Measurements from ENCODE around the gene ABCB6.
A peak's percentile ranks its signal among the peaks of the same experiment; 100 is the strongest.

Gene ABCB6

DNA sequence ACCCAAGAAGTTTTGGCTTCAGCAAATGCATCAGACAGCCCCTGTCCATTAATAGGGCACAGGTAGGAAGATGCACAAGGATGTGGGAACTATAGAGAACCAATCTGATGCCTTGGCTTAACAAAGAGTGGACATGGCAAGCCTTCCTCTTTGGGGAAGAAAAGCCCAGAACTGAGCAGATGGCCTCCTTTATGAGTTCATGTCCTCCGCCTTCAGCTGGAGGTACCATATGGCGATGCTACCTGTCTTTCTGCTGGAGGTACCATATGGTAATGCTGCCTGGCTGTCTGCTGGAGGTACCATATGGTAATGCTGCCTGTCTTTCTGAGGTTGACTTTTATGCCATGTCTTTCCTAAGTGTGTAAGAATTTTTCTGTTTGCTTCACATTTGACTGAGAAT, 34.6 kb downstream of the ABCB6 start:
- DNase-seq (ENCODE audit: low read depth), result no peak

GRCh38 chr2:219183151-219183772, 35.5 kb downstream of the ABCB6 start:
- no peak for DNase-seq (ENCODE audit: low read depth)

DNA sequence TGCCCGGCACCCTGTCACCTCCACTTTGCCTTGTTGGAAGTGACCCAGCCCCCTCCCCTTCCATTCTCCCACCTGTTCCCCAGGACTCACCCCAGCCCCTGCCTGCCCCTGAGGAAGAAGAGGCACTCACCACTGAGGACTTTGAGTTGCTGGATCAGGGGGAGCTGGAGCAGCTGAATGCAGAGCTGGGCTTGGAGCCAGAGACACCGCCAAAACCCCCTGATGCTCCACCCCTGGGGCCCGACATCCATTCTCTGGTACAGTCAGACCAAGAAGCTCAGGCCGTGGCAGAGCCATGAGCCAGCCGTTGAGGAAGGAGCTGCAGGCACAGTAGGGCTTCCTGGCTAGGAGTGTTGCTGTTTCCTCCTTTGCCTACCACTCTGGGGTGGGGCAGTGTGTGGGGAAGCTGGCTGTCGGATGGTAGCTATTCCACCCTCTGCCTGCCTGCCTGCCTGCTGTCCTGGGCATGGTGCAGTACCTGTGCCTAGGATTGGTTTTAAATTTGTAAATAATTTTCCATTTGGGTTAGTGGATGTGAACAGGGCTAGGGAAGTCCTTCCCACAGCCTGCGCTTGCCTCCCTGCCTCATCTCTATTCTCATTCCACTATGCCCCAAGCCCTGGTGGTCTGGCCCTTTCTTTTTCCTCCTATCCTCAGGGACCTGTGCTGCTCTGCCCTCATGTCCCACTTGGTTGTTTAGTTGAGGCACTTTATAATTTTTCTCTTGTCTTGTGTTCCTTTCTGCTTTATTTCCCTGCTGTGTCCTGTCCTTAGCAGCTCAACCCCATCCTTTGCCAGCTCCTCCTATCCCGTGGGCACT, 36.2 kb downstream of the ABCB6 start:
- no peak for DNase-seq (ENCODE audit: low read depth)

- DNase-seq (ENCODE audit: low read depth), result no peak
These were observed 37.2 kb downstream of the ABCB6 start for GRCh38 chr2:219181531-219181930.

GRCh38 chr2:219180961-219181360, 37.8 kb downstream of the ABCB6 start:
- DNase-seq (ENCODE audit: low read depth), result no peak

- DNase-seq (ENCODE audit: low read depth), result no peak
These were observed 38.9 kb downstream of the ABCB6 start for GRCh38 chr2:219179601-219180465.

- peak; percentile 27 for DNase-seq (ENCODE audit: low read depth)
These were observed 40.2 kb downstream of the ABCB6 start for GRCh38 chr2:219178377-219179175.

- peak; percentile 74 for DNase-seq (ENCODE audit: low read depth)
These were observed 41.0 kb downstream of the ABCB6 start, which contains the start of gene RETREG2 for GRCh38 chr2:219177552-219178376. Gene RETREG2 (plus strand): TSS chr2:219178275. CDS start chr2:219178353, 78 bp downstream.

- peak; percentile 88 for DNase-seq (ENCODE audit: low read depth)
These were observed 41.8 kb downstream of the ABCB6 start, which contains the start of gene CNPPD1 for GRCh38 chr2:219176818-219177551. Gene CNPPD1 (minus strand): TSS chr2:219176925. CDS start chr2:219176828, 97 bp downstream.

DNA sequence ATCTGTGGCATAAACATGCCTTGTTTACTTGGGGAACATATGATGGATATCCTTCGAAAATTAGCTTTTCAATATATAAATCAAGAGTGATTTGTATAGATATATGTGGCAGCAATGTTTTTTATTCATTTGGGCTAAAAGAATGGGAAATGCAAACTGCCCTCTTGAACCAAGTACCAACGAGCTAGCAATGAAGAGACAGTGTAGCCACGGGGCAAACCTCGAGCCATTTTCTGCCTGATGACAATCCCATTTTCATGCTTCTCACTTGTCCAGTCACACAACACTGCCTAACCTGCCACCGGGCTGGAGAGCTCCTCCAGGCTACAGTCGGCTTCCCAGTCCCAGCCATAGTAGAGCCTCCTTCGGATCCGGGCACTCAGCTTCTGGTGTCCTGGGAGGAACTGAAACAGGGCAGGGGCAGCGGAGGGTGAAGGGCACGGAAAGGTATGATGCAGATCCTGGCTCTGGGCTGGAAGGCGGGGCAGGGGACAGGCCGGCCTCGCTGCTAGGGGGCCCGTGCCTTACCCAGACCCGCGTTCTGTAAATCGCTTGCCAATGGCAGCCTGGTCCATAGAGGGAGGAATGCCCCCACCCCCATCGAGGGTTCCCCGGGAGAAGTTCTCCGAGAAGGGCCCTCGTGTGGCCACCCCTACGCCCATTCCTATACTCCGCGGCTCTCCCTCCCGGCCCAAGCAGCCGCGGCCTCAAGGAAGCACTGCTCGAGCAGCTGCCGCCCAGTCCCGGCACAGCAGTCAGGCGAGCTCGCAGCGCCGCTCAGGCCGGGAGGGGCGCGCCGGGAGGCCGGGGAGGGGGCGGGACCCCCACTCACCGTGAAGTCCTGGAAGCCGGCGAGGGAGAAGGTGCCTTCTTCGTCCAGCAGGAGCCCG, 42.6 kb downstream of the ABCB6 start:
- DNase-seq (ENCODE audit: low read depth), result no peak

DNA sequence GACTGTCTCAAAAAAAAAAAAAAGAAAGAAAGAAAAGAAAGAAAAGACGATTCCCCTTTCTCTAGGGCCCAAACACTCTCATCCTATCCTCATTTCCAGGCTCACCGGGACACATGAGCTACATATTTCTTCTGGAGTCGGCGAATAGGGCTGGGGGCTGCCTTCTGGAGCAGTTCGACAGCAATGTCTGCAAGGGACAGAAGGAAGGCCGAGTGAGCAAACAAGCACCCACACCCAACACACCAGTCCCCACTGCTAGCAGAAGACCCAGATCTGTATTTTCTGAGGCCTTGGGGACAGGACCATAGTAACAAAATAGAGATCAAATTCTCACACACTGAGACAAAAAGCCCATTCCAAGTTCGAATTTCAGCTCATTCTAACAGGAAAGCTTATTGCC, 43.3 kb downstream of the ABCB6 start:
- no peak for DNase-seq (ENCODE audit: low read depth)

DNA sequence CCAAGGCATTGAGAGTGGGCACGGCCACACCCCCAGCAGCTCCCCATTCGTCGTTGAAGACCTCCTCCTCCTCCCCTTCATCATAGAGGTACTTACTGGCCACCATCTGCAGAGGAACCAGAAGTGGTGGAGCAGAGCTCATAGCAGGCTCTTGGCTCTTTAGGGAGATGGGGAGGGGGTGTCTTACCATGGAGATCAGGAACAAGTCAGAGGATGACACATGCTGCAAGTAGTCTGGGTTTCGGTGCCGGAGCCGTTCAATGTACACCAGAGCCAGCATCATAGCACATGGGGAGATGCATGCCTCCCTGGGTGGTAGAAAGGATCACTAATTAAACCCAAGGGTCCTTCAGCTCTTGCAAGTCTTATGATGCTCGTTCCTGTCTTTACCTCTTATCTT, 44.0 kb downstream of the ABCB6 start:
- DNase-seq (ENCODE audit: low read depth), result no peak

DNA sequence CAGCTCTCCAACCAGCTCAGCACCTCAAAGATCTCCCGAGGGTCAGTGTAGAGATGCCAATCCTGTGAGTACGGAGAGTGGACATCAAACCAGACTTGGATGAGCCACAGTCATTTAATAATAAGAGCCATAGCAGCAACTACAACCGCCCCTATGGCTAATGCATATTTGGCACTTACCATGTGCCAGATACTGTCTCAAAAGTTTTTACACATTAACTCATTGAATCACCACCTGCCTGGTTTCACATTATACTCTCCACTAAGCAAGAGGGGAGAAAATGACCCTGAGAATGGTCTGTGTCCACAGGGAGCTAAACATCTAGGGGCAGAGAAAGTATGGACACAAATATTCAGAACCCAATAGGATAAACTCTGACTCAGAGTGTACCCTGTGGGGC, 44.6 kb downstream of the ABCB6 start:
- no peak for DNase-seq (ENCODE audit: low read depth)

DNA sequence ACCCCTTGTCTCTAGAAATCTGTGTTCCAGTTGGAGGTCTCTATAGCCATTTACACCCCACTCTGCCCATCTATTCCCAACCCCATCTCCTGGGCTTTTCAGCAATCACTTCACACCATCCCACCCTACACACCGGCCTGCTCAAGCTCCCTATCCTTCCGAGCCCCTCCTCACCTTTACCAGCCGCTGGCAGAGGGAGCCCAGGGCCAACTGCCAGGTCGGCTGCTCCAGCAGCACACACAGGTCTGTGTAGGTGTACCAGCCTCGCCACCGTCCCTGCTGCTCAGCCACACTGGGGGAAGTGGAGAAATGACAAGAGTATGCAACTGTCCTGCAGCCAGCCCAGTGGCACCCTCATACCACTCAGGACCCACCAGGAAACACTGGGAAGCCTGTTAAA, 45.6 kb downstream of the ABCB6 start:
- DNase-seq (ENCODE audit: low read depth), result no peak

DNA sequence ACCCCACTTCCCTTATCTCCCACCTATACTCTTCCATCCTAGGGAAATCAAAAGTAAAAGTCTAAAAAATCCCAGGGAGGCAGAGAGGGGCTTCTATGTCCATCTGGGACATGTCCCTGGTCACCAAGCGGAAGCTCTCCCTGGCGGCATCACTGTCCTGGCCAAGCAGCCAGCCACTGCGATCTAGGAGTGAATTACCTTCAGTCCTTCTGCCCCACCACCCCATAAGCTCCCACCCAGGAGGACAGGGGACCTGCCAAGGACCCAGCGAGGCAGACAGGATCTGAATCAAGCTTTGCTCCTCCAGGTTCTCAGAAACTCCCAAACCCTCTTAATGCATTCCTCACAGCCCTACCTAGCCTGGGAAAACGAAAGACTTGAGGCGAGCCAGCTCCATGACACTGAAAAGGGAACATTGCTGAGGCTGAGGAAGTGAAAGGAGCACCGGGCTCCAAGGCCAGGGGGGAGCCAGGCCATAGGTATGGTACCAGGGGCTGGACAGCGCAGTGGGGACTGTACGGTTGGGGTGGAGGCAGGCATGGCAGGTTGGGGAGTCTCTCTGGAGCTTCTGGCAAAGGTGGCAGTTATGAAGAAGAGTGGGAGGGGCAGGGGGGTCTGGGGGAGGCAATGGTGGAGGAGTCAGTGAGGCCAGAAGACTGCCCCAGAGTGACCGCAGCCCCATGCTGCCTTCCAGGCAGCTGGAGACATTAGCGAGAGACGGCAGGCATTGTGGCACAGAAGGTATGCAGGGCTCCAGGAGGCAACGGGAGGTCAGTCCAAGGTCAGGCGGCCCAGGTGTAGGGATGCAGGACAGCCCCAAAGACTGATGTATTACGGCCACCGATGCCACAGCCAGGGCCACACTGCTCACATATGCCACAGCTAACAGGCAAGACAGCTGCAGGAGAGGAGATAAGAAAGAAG, 46.3 kb downstream of the ABCB6 start:
- no peak for DNase-seq (ENCODE audit: low read depth)

DNA sequence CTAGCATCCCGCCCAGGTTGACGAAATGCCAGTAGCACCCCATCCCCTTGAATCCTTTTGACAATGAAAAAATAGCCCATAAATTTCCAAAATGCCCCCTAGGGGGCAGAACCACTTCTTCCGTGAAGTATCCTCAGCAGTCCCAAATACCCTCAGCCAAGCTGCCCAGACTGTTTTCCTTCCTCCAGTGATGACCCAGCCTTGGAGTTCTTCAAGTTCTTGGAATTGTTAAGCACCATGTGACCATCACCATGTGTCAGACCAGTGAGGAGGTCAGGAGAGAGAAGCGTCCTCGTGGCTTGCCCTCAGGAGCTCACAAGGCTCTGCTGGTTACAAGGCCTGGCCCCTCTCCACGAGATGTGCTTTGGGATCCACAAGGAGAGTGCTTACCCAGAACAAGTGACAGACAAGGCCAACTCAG, 47.5 kb downstream of the ABCB6 start:
- no peak for DNase-seq (ENCODE audit: low read depth)

- DNase-seq (ENCODE audit: low read depth), result no peak
These were observed 48.7 kb downstream of the ABCB6 start, which contains the start of gene SLC23A3 for GRCh38 chr2:219169930-219170654. Gene SLC23A3 (minus strand): TSS chr2:219170029. CDS start chr2:219169984, 45 bp downstream.
